ENCODE data around the gene BACE1.

GRCh38 chr11:117256573-117256972 lies 59.5 kb downstream of the BACE1 start:
- TF ChIP-seq EP300 (conservative IDR thresholded peaks at IDR 0.05; ENCODE audit: poor library complexity, severe bottlenecking) (no peak), EZH2 (IDR thresholded peaks at IDR 0.05; ENCODE audit: borderline replicate concordance, insufficient read depth, low read length, poor library complexity, severe bottlenecking) (no peak), MXI1 (conservative IDR thresholded peaks at IDR 0.05; ENCODE audit: poor library complexity, severe bottlenecking) (no peak)
- TF ChIP-seq, protein P1, sequence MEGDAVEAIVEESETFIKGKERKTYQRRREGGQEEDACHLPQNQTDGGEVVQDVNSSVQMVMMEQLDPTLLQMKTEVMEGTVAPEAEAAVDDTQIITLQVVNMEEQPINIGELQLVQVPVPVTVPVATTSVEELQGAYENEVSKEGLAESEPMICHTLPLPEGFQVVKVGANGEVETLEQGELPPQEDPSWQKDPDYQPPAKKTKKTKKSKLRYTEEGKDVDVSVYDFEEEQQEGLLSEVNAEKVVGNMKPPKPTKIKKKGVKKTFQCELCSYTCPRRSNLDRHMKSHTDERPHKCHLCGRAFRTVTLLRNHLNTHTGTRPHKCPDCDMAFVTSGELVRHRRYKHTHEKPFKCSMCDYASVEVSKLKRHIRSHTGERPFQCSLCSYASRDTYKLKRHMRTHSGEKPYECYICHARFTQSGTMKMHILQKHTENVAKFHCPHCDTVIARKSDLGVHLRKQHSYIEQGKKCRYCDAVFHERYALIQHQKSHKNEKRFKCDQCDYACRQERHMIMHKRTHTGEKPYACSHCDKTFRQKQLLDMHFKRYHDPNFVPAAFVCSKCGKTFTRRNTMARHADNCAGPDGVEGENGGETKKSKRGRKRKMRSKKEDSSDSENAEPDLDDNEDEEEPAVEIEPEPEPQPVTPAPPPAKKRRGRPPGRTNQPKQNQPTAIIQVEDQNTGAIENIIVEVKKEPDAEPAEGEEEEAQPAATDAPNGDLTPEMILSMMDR (IDR thresholded peaks at IDR 0.05; ENCODE audit: poor library complexity, severe bottlenecking): no peak
- TF ChIP-seq, protein P2, sequence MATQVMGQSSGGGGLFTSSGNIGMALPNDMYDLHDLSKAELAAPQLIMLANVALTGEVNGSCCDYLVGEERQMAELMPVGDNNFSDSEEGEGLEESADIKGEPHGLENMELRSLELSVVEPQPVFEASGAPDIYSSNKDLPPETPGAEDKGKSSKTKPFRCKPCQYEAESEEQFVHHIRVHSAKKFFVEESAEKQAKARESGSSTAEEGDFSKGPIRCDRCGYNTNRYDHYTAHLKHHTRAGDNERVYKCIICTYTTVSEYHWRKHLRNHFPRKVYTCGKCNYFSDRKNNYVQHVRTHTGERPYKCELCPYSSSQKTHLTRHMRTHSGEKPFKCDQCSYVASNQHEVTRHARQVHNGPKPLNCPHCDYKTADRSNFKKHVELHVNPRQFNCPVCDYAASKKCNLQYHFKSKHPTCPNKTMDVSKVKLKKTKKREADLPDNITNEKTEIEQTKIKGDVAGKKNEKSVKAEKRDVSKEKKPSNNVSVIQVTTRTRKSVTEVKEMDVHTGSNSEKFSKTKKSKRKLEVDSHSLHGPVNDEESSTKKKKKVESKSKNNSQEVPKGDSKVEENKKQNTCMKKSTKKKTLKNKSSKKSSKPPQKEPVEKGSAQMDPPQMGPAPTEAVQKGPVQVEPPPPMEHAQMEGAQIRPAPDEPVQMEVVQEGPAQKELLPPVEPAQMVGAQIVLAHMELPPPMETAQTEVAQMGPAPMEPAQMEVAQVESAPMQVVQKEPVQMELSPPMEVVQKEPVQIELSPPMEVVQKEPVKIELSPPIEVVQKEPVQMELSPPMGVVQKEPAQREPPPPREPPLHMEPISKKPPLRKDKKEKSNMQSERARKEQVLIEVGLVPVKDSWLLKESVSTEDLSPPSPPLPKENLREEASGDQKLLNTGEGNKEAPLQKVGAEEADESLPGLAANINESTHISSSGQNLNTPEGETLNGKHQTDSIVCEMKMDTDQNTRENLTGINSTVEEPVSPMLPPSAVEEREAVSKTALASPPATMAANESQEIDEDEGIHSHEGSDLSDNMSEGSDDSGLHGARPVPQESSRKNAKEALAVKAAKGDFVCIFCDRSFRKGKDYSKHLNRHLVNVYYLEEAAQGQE (IDR thresholded peaks at IDR 0.05; ENCODE audit: borderline replicate concordance): no peak

Measured in neural cell (in vitro differentiated cells).